ENCODE results near the gene SEPHS1. TPM values are rescaled to one million over a fixed set of nuclear protein-coding genes. Genes with fewer than 3 reads are reported as not detected.

The SEPHS1 gene
- total and polyA plus RNA-seq, 2 donors (not counting 3 experiments of a cell fraction or from before 2014, with no cell fraction given) = 40.6 to 55.4 TPM

DNA sequence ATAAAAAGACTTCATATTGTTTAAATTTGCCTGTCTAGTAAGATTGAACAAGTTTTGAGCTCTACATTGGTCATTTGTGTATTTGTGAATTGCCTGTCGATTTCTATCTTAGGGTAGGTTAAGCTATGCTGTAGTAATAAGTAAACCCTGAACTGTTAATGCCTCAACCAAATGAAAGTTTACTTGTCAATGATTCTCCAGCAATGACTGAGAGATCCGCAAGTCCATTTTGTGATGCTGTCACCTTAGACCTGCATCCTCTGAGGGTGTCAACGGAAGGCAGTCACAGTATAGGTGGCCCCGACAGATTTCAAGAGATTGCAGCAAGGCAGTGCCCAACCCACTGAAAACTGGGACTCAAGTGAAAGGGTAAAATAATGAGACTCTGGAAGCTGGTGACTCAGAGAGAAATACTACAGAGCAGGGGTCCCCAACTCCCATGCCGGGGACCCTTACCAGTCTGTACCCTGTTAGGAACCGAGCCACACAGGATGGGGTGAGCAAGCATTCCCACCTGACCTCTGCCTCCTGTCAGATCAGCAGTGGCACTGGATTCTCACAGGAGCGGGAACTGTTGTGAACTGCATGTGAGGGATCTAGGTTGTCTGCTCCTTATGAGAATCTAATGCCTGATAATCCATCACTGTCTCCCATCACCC is 37.4 kb downstream of the SEPHS1 start:
- Histone ChIP-seq H3K9me3 (replicated peaks; ENCODE audit: control insufficient read depth, insufficient read depth, low read length) (no peaks in the 10 kb centered on the region), H4K20me1 (replicated peaks; ENCODE audit: control insufficient read depth, extremely low read depth, insufficient read depth, low read length) (no peaks in the 10 kb centered on the region), H3K27ac (ENCODE audit: insufficient read depth, low read depth, low read length) (no peak overlapping the region), H3K4me3 (replicated peaks in 1 of 3; ENCODE audit: insufficient read depth in 1 of 3, low read depth in 1 of 3, low read length in 3 of 3) (no peak overlapping the region), H3K27me3 (ENCODE audit: control insufficient read depth in 2 of 2, insufficient read depth in 2 of 2, low read length in 2 of 2) (no peaks in the 10 kb centered on the region), H3K9me1 (replicated peaks; ENCODE audit: control insufficient read depth, extremely low read depth, insufficient read depth, low read length) (no peaks in the 10 kb centered on the region), H3K9ac (replicated peaks; ENCODE audit: extremely low read depth, insufficient read depth, low read length) (no peak overlapping the region), H3K79me2 (ENCODE audit: control insufficient read depth, insufficient read depth, low read length) (no peaks in the 10 kb centered on the region), H3K4me1 (ENCODE audit: control insufficient read depth, extremely low read depth, insufficient read depth, low read length) (no peaks in the 10 kb centered on the region), H2AFZ (ENCODE audit: low read depth, low read length) (no peak overlapping the region), H3K4me2 (ENCODE audit: insufficient read depth, low read length) (no peak overlapping the region), H3K36me3 (ENCODE audit: control insufficient read depth in 2 of 2, extremely low read depth in 1 of 2, insufficient read depth in 2 of 2, low read length in 2 of 2) (no peaks in the 10 kb centered on the region)
- intact Hi-C loops (cut with micrococcal nuclease) = no loop called here
- CTCF ChIA-PET = no interaction called here
- dilution Hi-C loops (cut with MboI; ENCODE audit: extremely low pct_ligation_motif_present, low sequenced_read_pairs) = no loop called here
- FAIRE-seq = no peak
- no peak for TF ChIP-seq GATA2 (IDR thresholded peaks at IDR 0.05; ENCODE audit: insufficient read depth, insufficient read length, low read depth, low read length)
- no peak for TF ChIP-seq EZH2 (IDR thresholded peaks at IDR 0.05; ENCODE audit: borderline replicate concordance, low read depth, low read length, severe bottlenecking)
- no peak for TF ChIP-seq JUN (IDR thresholded peaks at IDR 0.05; ENCODE audit: borderline replicate concordance, insufficient read depth, insufficient read length, low read depth)
- TF ChIP-seq MYC (IDR thresholded peaks at IDR 0.05; ENCODE audit: low read depth, low read length) = no peak
- TF ChIP-seq, protein P1, sequence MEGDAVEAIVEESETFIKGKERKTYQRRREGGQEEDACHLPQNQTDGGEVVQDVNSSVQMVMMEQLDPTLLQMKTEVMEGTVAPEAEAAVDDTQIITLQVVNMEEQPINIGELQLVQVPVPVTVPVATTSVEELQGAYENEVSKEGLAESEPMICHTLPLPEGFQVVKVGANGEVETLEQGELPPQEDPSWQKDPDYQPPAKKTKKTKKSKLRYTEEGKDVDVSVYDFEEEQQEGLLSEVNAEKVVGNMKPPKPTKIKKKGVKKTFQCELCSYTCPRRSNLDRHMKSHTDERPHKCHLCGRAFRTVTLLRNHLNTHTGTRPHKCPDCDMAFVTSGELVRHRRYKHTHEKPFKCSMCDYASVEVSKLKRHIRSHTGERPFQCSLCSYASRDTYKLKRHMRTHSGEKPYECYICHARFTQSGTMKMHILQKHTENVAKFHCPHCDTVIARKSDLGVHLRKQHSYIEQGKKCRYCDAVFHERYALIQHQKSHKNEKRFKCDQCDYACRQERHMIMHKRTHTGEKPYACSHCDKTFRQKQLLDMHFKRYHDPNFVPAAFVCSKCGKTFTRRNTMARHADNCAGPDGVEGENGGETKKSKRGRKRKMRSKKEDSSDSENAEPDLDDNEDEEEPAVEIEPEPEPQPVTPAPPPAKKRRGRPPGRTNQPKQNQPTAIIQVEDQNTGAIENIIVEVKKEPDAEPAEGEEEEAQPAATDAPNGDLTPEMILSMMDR (IDR thresholded peaks at IDR 0.05; ENCODE audit: extremely low read depth in 1 of 2, insufficient read depth in 1 of 2, low read depth in 1 of 2, low read length in 2 of 2) = no peak
- TF ChIP-seq FOS (IDR thresholded peaks at IDR 0.05; ENCODE audit: borderline replicate concordance, insufficient read depth, low read length) = no peak
- TF ChIP-seq, protein P2, sequence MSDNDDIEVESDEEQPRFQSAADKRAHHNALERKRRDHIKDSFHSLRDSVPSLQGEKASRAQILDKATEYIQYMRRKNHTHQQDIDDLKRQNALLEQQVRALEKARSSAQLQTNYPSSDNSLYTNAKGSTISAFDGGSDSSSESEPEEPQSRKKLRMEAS (IDR thresholded peaks at IDR 0.05; ENCODE audit: insufficient read depth, insufficient read length) = no peak
- TF ChIP-seq POLR2AphosphoS5 (IDR thresholded peaks at IDR 0.05; ENCODE audit: insufficient read depth, low read depth, low read length) = no peak
- no peak for TF ChIP-seq POLR2A (IDR thresholded peaks at IDR 0.05; ENCODE audit: low read depth, low read length)
- no TSS peak for BruUV-seq (replicated peaks)
- POLR2A ChIA-PET = no interaction called here
- no peak for DNase-seq (ENCODE audit: low read depth, low spot score)

Measured in endothelial cell of umbilical vein (primary cell).